Activated CD4-positive, alpha-beta memory T cell treated with anti-CD3 and anti-CD28 coated beads for 36 hours (primary cell): ENCODE results near the gene LRCH4. TPM values are rescaled to one million over a fixed set of nuclear protein-coding genes. Genes with fewer than 3 reads are reported as not detected.

ENCODE experiments used
- CTCF ChIA-PET: fragments of 350-600 bp; sonication (Branson Sonifier 250); formaldehyde crosslinking; loops from one replicate; lab custom pipeline; 2021; ENCODE audit warnings: antibody characterized with exemption, inconsistent platforms; lab: Charles Lee
- POLR2A ChIA-PET: fragments of 350-600 bp; sonication (Branson Sonifier 250); formaldehyde crosslinking; loops from one replicate; lab custom pipeline; 2021; ENCODE audit warnings: antibody characterized with exemption; lab: Charles Lee
- DNase-seq: peaks from one replicate; pipeline ENCODE4 v3.0.0-alpha.2; 2020
- H3K27ac Mint-ChIP-seq: one replicate; pipeline ENCODE4 v1.8.0; 2021; ENCODE audit warnings: mixed read lengths
- H3K27me3 Mint-ChIP-seq: one replicate; pipeline ENCODE4 v1.8.0; 2021; ENCODE audit warnings: mixed read lengths
- H3K36me3 Mint-ChIP-seq: one replicate; pipeline ENCODE4 v1.8.0; 2021; ENCODE audit warnings: mixed read lengths
- H3K4me1 Mint-ChIP-seq: one replicate; pipeline ENCODE4 v1.8.0; 2021; ENCODE audit warnings: low read depth, mixed read lengths
- H3K4me3 Mint-ChIP-seq: one replicate; pipeline ENCODE4 v1.8.0; 2021; ENCODE audit warnings: mild to moderate bottlenecking, mixed read lengths
- H3K9me3 Mint-ChIP-seq: one replicate; pipeline ENCODE4 v1.8.0; 2021; ENCODE audit warnings: mixed read lengths
- intact Hi-C: fragments of 100-400 bp; cut with micrococcal nuclease; formaldehyde crosslinking; loops from one replicate; pipeline ENCODE4 v1.15.1; 2023
- total RNA-seq, 2 experiments: library from RNA; stranded (reverse); gene quantifications; one replicate each; pipeline ENCODE4 v1.2.3, GENCODE V29; 2021

LRCH4 gene
- total RNA-seq, 2 experiments from 2014 or later = 93.4 to 97.7 TPM

DNA sequence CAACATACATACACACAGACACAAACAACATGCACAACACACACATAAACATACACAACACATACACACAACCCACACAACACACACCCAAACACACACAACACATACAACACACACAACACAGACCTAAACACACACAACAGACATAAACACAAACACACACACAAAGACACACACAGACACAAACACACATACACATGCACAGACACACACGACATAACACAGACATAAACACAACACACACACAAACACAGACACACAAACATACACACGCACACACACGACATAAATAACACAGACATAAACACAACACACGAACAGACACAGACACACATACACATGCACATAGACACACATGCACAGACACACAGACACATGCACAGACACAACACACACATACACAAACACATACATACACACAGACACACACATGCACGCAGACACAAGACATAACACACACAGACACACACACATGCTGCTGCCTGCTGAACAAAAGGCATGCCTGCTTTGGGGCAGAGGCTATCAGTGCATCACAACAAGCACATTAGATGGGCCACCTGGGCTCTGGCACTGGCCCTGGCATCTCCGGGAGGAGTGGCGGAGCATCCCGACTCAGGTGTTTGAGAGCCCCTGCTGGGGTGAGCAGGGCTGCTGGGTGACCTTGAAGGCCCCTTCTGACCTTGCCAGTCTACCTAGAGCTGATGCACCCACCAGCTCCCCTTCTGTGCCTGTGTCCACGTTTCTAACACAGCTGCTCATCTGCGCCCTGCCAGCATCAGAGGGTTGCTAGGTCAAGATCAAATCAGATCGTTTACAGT is 5.3 kb downstream of the LRCH4 start:
- no peak for DNase-seq
- H3K27me3 Mint-ChIP-seq = no peaks in the 10 kb centered on the region
- peaks cover 20% of the 10 kb centered on the region for H3K4me1 Mint-ChIP-seq
- H3K4me3 Mint-ChIP-seq = no peak overlapping the region
- intact Hi-C loops = no loop called here
- ChIA-PET POLR2A (no interaction called here), CTCF (interaction anchor here (1.8 kb wide), 1 partner anchor 16 kb away, joined by 9 read pairs; no protein-coding TSS in a partner anchor)
- no peak overlapping the region for H3K27ac Mint-ChIP-seq
- peaks cover 24% of the 10 kb centered on the region for H3K36me3 Mint-ChIP-seq
- H3K9me3 Mint-ChIP-seq = no peaks in the 10 kb centered on the region

- ChIA-PET POLR2A (no interaction called here), CTCF (interaction anchor here (0.9 to 1.3 kb wide), 2 partner anchors 13 to 127 kb away, joined by 3 to 5 read pairs; partner anchors contain the start of gene POP7)
- Mint-ChIP-seq H3K27me3 (no peaks in the 10 kb centered on the region), H3K9me3 (no peaks in the 10 kb centered on the region), H3K36me3 (peaks cover 34% of the 10 kb centered on the region), H3K4me3 (no peak overlapping the region), H3K4me1 (peaks cover 15% of the 10 kb centered on the region), H3K27ac (no peak overlapping the region)
- intact Hi-C loops = no loop called here
- no peak for DNase-seq
These were observed 7.4 kb downstream of the LRCH4 start for GRCh38 chr7:100578246-100579183.

GRCh38 chr7:100577507-100577906 is 8.4 kb downstream of the LRCH4 start:
- Mint-ChIP-seq H3K27me3 (no peaks in the 10 kb centered on the region), H3K9me3 (no peaks in the 10 kb centered on the region), H3K4me1 (peaks cover 4% of the 10 kb centered on the region), H3K27ac (no peak overlapping the region), H3K4me3 (no peak overlapping the region), H3K36me3 (peaks cover 33% of the 10 kb centered on the region)
- DNase-seq = no peak
- intact Hi-C loops = no loop called here
- POLR2A ChIA-PET = no interaction called here
- CTCF ChIA-PET = interaction anchor here (1.3 kb wide), 1 partner anchor 128 kb away, joined by 5 read pairs; the partner anchor contains the start of gene POP7

GRCh38 chr7:100577103-100577502 is 8.8 kb downstream of the LRCH4 start:
- no peaks in the 10 kb centered on the region for H3K27me3 Mint-ChIP-seq
- H3K9me3 Mint-ChIP-seq = no peaks in the 10 kb centered on the region
- H3K4me3 Mint-ChIP-seq = no peak overlapping the region
- intact Hi-C loops = no loop called here
- ChIA-PET CTCF (interaction anchor here (1.3 kb wide), 1 partner anchor 129 kb away, joined by 5 read pairs; the partner anchor contains the start of gene POP7), POLR2A (no interaction called here)
- H3K4me1 Mint-ChIP-seq = peaks cover 1% of the 10 kb centered on the region
- no peak overlapping the region for H3K27ac Mint-ChIP-seq
- peaks cover 31% of the 10 kb centered on the region for H3K36me3 Mint-ChIP-seq
- DNase-seq = no peak

- intact Hi-C loops = no loop called here
- no peak overlapping the region for H3K27ac Mint-ChIP-seq
- H3K36me3 Mint-ChIP-seq = peaks cover 30% of the 10 kb centered on the region
- no peaks in the 10 kb centered on the region for H3K9me3 Mint-ChIP-seq
- no peak overlapping the region for H3K4me3 Mint-ChIP-seq
- ChIA-PET CTCF (no interaction called here), POLR2A (no interaction called here)
- no peaks in the 10 kb centered on the region for H3K27me3 Mint-ChIP-seq
- no peak for DNase-seq
- peaks cover 6% of the 10 kb centered on the region for H3K4me1 Mint-ChIP-seq
These were observed 9.4 kb downstream of the LRCH4 start for GRCh38 chr7:100576384-100576993.

GRCh38 chr7:100575746-100576383 is 10.1 kb downstream of the LRCH4 start:
- CTCF ChIA-PET = no interaction called here
- no peak for DNase-seq
- peaks cover 25% of the 10 kb centered on the region for H3K36me3 Mint-ChIP-seq
- H3K9me3 Mint-ChIP-seq = no peaks in the 10 kb centered on the region
- POLR2A ChIA-PET = no interaction called here
- no peaks in the 10 kb centered on the region for H3K27me3 Mint-ChIP-seq
- H3K4me1 Mint-ChIP-seq = peaks cover 6% of the 10 kb centered on the region
- H3K27ac Mint-ChIP-seq = no peak overlapping the region
- H3K4me3 Mint-ChIP-seq = no peak overlapping the region
- intact Hi-C loops = no loop called here

DNA sequence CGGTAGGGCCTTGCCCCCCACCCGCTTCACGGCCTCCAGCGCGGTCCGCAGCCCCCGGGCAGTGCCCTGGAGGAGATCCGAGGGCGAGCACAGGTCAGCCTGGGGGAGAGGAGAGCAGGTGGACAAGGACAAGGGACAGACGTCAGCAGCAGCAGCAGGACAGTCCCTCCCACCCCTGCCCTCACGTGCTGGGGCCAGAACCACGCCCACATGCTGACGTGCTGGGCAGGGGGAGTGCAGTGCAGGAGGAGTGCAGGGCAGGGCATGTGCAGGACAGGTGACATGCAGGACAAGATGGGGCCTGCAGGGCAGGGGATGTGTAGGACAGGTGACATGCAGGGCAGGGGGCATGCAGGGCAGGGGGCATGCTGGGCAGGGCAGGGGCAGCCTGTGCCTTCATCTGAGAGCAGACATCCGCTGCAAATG is 10.7 kb downstream of the LRCH4 start:
- POLR2A ChIA-PET = no interaction called here
- H3K27me3 Mint-ChIP-seq = no peaks in the 10 kb centered on the region
- peaks cover 9% of the 10 kb centered on the region for H3K4me1 Mint-ChIP-seq
- no peak overlapping the region for H3K4me3 Mint-ChIP-seq
- intact Hi-C loops = no loop called here
- CTCF ChIA-PET = interaction anchor here (0.9 kb wide), 1 partner anchor 10 kb away, joined by 3 read pairs; no protein-coding TSS in a partner anchor
- no peak overlapping the region for H3K27ac Mint-ChIP-seq
- no peak for DNase-seq
- H3K9me3 Mint-ChIP-seq = no peaks in the 10 kb centered on the region
- peaks cover 25% of the 10 kb centered on the region for H3K36me3 Mint-ChIP-seq

- Mint-ChIP-seq H3K36me3 (peaks cover 23% of the 10 kb centered on the region), H3K27me3 (no peaks in the 10 kb centered on the region), H3K27ac (no peak overlapping the region), H3K9me3 (no peaks in the 10 kb centered on the region), H3K4me3 (no peak overlapping the region), H3K4me1 (peaks cover 12% of the 10 kb centered on the region)
- POLR2A ChIA-PET = no interaction called here
- no peak for DNase-seq
- intact Hi-C loops = no loop called here
- CTCF ChIA-PET = interaction anchor here (0.9 kb wide), 1 partner anchor 10 kb away, joined by 3 read pairs; no protein-coding TSS in a partner anchor
These were observed 11.3 kb downstream of the LRCH4 start for GRCh38 chr7:100574362-100575205.

GRCh38 chr7:100573691-100574361 is 12.1 kb downstream of the LRCH4 start, which contains the start of gene SAP25:
Gene SAP25, minus strand, starts transcription at chr7:100573900. Its CDS starts 158 bp downstream, at chr7:100573742.
- intact Hi-C loops = no loop called here
- H3K36me3 Mint-ChIP-seq = peaks cover 18% of the 10 kb centered on the region
- CTCF ChIA-PET = interaction anchor here (1.0 kb wide), 1 partner anchor 14 kb away, joined by 3 read pairs; no protein-coding TSS in a partner anchor
- H3K4me3 Mint-ChIP-seq = no peak within 1 kb of the TSS
- no peaks in the 10 kb centered on the region for H3K9me3 Mint-ChIP-seq
- H3K27me3 Mint-ChIP-seq = no peaks in the 10 kb centered on the region
- POLR2A ChIA-PET = no interaction called here
- H3K27ac Mint-ChIP-seq = no peak within 1 kb of the TSS
- H3K4me1 Mint-ChIP-seq = peaks cover 20% of the 10 kb centered on the region
- DNase-seq = no peak

DNA sequence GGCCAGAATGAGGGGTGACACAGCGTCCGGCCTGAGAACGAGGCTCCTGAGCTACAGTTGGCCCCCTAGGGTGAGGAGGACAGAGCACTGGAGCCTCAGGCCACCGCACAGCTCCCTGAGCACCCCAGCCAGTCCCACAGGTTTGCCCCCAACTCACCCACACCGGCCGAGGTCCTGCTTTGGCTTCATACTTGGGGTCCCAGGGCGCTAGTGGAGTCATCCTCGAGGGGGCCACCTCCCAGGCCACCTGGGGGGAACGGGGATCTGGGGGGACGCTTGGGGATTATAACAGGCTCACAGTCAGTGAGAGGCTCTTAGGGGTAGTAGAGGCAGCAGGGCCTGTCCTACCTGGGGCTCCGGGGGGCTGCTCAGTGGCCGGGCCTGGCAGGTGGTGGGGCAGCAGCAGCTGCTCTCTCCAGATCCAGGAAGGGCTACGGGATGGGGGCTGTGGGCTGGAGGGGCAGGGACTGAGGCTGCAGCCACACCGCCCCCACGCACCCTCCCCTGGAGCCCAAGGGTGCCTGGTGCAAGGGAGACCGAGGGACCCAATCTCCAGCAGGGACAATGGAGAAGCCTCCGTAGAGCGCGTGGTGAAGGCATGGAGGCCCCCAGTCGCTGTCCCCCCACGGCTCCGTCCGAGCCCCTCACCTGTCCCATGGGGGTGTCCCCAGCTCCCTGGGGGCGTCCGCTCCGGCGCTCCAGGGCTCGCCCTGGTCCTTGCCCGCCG is 12.8 kb downstream of the LRCH4 start:
- peaks cover 24% of the 10 kb centered on the region for H3K4me1 Mint-ChIP-seq
- DNase-seq = no peak
- H3K4me3 Mint-ChIP-seq = no peak overlapping the region
- ChIA-PET CTCF (interaction anchor here (1.0 kb wide), 1 partner anchor 13 kb away, joined by 3 read pairs; no protein-coding TSS in a partner anchor), POLR2A (no interaction called here)
- intact Hi-C loops = no loop called here
- no peaks in the 10 kb centered on the region for H3K9me3 Mint-ChIP-seq
- H3K27ac Mint-ChIP-seq = no peak overlapping the region
- H3K27me3 Mint-ChIP-seq = no peaks in the 10 kb centered on the region
- H3K36me3 Mint-ChIP-seq = peaks cover 17% of the 10 kb centered on the region
